ENCODE results near the gene SERINC2. TPM values are rescaled to one million over a fixed set of nuclear protein-coding genes. Genes with fewer than 3 reads are reported as not detected.
A peak's percentile ranks its signal among the peaks of the same experiment; 100 is the strongest.

The SERINC2 gene
- total and polyA plus RNA-seq, 2 donors (not counting 1 experiment from before 2014, with no cell fraction given), result 0.75 to 1.4 TPM

DNA sequence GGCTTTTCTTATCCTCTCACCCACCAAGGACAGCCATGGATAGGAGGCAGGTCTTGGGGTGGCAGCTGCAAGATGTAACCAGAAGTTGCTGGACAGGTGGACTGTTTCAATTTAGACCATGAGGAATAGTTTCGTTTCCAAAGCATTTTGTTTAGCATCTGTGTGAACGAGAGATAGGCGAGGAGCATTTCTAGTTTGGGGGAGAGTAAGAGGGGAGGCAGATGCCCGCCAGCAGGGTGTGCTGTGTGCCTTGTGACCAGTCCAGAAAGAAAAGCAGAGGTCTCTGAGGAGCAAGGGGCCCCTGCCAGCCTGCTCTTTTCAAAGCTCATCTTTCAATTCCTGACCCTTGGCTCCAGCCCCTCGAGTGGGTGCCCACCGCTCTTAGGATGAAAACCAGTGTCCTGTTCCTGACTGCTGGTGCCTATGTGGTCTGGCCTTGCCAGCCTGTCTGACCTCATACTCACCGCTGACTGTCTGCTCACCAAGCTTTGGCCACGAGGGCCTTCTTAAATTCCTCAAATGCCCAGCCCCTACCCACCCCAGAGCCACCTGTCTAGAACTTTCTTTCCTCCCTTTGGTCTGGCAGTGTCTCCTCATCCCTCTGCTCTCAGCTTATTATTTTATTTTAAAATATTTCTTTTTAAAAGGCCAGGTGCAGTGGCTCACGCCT lies 8.5 kb downstream of the SERINC2 start:
- H3K4me2 ChIP-seq (replicated peaks; ENCODE audit: low read depth, low read length, poor library complexity, severe bottlenecking), result no peak overlapping the region

More for the DNA sequence above, 8.5 kb downstream of the SERINC2 start:
- peaks cover 26% of the 10 kb centered on the region for H3K4me1 Mint-ChIP-seq
- H3K4me3 Mint-ChIP-seq, result no peak overlapping the region
- Histone ChIP-seq H3K27me3 (replicated peaks in 1 of 4; ENCODE audit: control extremely low read depth in 1 of 4, control insufficient read depth in 3 of 4, insufficient read depth in 4 of 4, low read length in 3 of 4) (peaks cover 0 to 5% (median under 1%) of the 10 kb centered on the region in 4 experiments), H3K9me3 (ENCODE audit: control extremely low read depth in 1 of 3, control insufficient read depth in 2 of 3, insufficient read depth in 1 of 3, low read length in 2 of 3) (no peaks in the 10 kb centered on the region), H2AFZ (ENCODE audit: insufficient read depth, low read depth, low read length, poor library complexity, severe bottlenecking) (no peak overlapping the region), H3K4me1 (ENCODE audit: control insufficient read depth in 2 of 2, insufficient read depth in 2 of 2, low read length in 2 of 2) (peaks cover 21 to 23% of the 10 kb centered on the region in 2 donors), H3K36me3 (replicated peaks in 1 of 2; ENCODE audit: control extremely low read depth in 1 of 2, control insufficient read depth in 1 of 2, extremely low read depth in 1 of 2, insufficient read depth in 2 of 2, low read length in 1 of 2) (no peaks in the 10 kb centered on the region), H3K4me3 (ENCODE audit: control extremely low read depth in 1 of 5, extremely low read depth in 1 of 5, insufficient read depth in 1 of 5, low read depth in 2 of 5, low read length in 4 of 5) (no peak overlapping the region), H3K79me2 (ENCODE audit: control insufficient read depth, insufficient read depth, low read length) (no peaks in the 10 kb centered on the region), H3K9ac (ENCODE audit: low read length) (no peak overlapping the region), H4K20me1 (ENCODE audit: control insufficient read depth, insufficient read depth, low read length, poor library complexity, severe bottlenecking) (no peaks in the 10 kb centered on the region), H3K27ac (ENCODE audit: low read length in 2 of 2) (no peak overlapping the region)
- no peaks in the 10 kb centered on the region for H3K9me3 Mint-ChIP-seq (ENCODE audit: insufficient read depth)
- no peak for TF ChIP-seq EZH2 (IDR thresholded peaks at IDR 0.05; ENCODE audit: borderline replicate concordance, insufficient read depth, low read depth, low read length, poor library complexity, severe bottlenecking)
- TF ChIP-seq, protein P1, sequence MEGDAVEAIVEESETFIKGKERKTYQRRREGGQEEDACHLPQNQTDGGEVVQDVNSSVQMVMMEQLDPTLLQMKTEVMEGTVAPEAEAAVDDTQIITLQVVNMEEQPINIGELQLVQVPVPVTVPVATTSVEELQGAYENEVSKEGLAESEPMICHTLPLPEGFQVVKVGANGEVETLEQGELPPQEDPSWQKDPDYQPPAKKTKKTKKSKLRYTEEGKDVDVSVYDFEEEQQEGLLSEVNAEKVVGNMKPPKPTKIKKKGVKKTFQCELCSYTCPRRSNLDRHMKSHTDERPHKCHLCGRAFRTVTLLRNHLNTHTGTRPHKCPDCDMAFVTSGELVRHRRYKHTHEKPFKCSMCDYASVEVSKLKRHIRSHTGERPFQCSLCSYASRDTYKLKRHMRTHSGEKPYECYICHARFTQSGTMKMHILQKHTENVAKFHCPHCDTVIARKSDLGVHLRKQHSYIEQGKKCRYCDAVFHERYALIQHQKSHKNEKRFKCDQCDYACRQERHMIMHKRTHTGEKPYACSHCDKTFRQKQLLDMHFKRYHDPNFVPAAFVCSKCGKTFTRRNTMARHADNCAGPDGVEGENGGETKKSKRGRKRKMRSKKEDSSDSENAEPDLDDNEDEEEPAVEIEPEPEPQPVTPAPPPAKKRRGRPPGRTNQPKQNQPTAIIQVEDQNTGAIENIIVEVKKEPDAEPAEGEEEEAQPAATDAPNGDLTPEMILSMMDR (IDR thresholded peaks at IDR 0.05), result peak; percentile 19
- H3K27me3 Mint-ChIP-seq, result peaks cover 16% of the 10 kb centered on the region
- WGBS (ENCODE audit: insufficient coverage), result 61% methylated on average over 9 of the region's 9 CpGs
- POLR2A ChIA-PET, result no interaction called here
- intact Hi-C loops (cut with micrococcal nuclease), result loop anchor here (1.0 to 2.0 kb wide), 3 partner anchors 27 to 703 kb away; no protein-coding TSS in a partner anchor
- CTCF ChIA-PET, result interaction anchor here (1.1 to 10.6 kb wide), 7 partner anchors 25 to 260 kb away, joined by 3 to 133 read pairs (median 10); partner anchors contain the start of genes SNRNP40 and ZCCHC17
- no peak for DNase-seq
- no peak overlapping the region for H3K27ac Mint-ChIP-seq
- no peak for ATAC-seq (ENCODE audit: low read depth)
